Stomach (tissue), 9 donors: ENCODE data around the gene GNB1L. TPM values are rescaled to one million over a fixed set of nuclear protein-coding genes. Genes with fewer than 3 reads are reported as not detected.

Experiments
- DNase-seq, 2 donors: peaks; one replicate each; pipeline versions ENCODE4 v3.0.0 to v3.0.0-alpha.2; 2013 to 2019
- H3K27ac ChIP-seq, 5 donors: fragments of 200-600 bp in 4 of 5; sonication (generic) in 4 of 5; one replicate each; pipeline ENCODE4 v1.5.1; 2013 to 2019; ENCODE audit warnings: mild to moderate bottlenecking in 1 of 5, moderate library complexity in 1 of 5
- H3K27me3 ChIP-seq, 3 donors: fragments of 200-600 bp; sonication (generic); one replicate each; pipeline ENCODE4 v1.5.1; 2017 to 2019; ENCODE audit warnings: mixed run types in 1 of 3
- H3K36me3 ChIP-seq, 4 donors: fragments of 200-600 bp; sonication (generic); 1 replicate in 3 of 4; 2 replicates in 1 of 4; pipeline ENCODE4 v1.5.1; 2016 to 2019
- H3K4me1 ChIP-seq, 4 donors: fragments of 200-600 bp; sonication (generic); one replicate each; pipeline ENCODE4 v1.5.1; 2016 to 2019
- H3K4me3 ChIP-seq, 4 donors: fragments of 200-600 bp; sonication (generic) in 3 of 4; one replicate each; pipeline ENCODE4 v1.5.1; 2016 to 2019; ENCODE audit warnings: mild to moderate bottlenecking in 1 of 4
- H3K9me3 ChIP-seq, 4 donors: fragments of 200-600 bp; sonication (generic); one replicate each; pipeline ENCODE4 v1.5.1; 2016 to 2019
- CTCF ChIP-seq, 7 experiments: fragments of 450-650 bp in 4 of 7; fragments of 200-600 bp in 3 of 7; sonication (generic) in 3 of 7; IDR thresholded peaks; one replicate each; pipeline ENCODE4 v1.5.1; 2016 to 2019; ENCODE audit warnings: antibody characterized with exemption in 7 of 7, control low read depth in 2 of 7, mild to moderate bottlenecking in 1 of 7
- EP300 ChIP-seq: sonication (generic); formaldehyde crosslinking; IDR thresholded peaks from one replicate; pipeline ENCODE4 v1.6.1; 2017; ENCODE audit warnings: antibody characterized with exemption
- POLR2A ChIP-seq, 4 donors: fragments of 450-650 bp; IDR thresholded peaks; one replicate each; pipeline ENCODE4 v1.6.1; 2016; ENCODE audit warnings: antibody characterized with exemption in 4 of 4, control low read depth in 2 of 4, mild to moderate bottlenecking in 1 of 4, moderate library complexity in 1 of 4
- POLR2AphosphoS5 ChIP-seq, 3 donors: sonication (generic); formaldehyde crosslinking; IDR thresholded peaks; one replicate each; pipeline ENCODE4 v1.6.1; 2016; ENCODE audit warnings: antibody characterized with exemption in 3 of 3
- WGBS, 5 donors: extraction: QIAGEN DNeasy Blood & Tissue Kit in 3 of 5; methylation state at CpG; one replicate each; pipeline versions ENCODE4 v1.1.5 to v1.1.7; 2013 to 2018; 5-methylcytosine and 5-hydroxymethylcytosine counted together
- intact Hi-C: fragments of 100-400 bp; cut with DNase I; formaldehyde crosslinking; loops from one replicate; pipeline ENCODE4 v1.15.1; 2023; ENCODE audit warnings: low total_unique reads
- polyA plus RNA-seq, 3 donors: library from polyadenylated mRNA; stranded (reverse); fragments of 200-250 nt; gene quantifications; one replicate each; pipeline ENCODE4 v1.2.3, GENCODE V29; 2013
- total RNA-seq, 5 donors: library from RNA; depleted of rRNA; stranded (reverse); fragments of >200 nt; gene quantifications; one replicate each; pipeline versions ENCODE4 v1.1.0 to v1.2.3, GENCODE V29; 2014 to 2016
- donor health status: healthy with polysubstance abuse.
- donor health status: Bipolar disorder and iron deficiency.
- donor health status: healthy.

GNB1L gene
- total and polyA plus RNA-seq, 8 donors = 0.29 to 6.8 (median 3.1) TPM; not detected in 1

GRCh38 chr22:19775496-19776325, 79.0 kb downstream of the GNB1L start:
- TF ChIP-seq POLR2A (IDR thresholded peaks at IDR 0.05) (no peak), POLR2AphosphoS5 (IDR thresholded peaks at IDR 0.05) (no peak), EP300 (no peak), CTCF (IDR thresholded peaks at IDR 0.05) (no peak)
- Histone ChIP-seq H3K27me3 (peaks cover 0 to 84% (median 5%) of the 10 kb centered on the region in 3 donors), H3K4me3 (no peak overlapping the region), H3K27ac (no peak overlapping the region), H3K9me3 (no peaks in the 10 kb centered on the region), H3K4me1 (peaks cover 0 to 10% (median 8%) of the 10 kb centered on the region in 4 donors), H3K36me3 (no peaks in the 10 kb centered on the region)
- intact Hi-C loops = no loop called here
- 87 to 90% (median 89%) methylated on average over 15 to 24 of the region's 24 CpGs for WGBS, 5 donors
- DNase-seq = no peak

GRCh38 chr22:19774628-19775027, 80.0 kb downstream of the GNB1L start:
- WGBS, 5 donors = 89 to 97% (median 95%) methylated on average over 8 of the region's 8 CpGs
- H3K27me3 ChIP-seq = peaks cover 0 to 92% (median 14%) of the 10 kb centered on the region in 3 donors
- intact Hi-C loops = no loop called here
- H3K9me3 ChIP-seq = no peaks in the 10 kb centered on the region
- no peak for DNase-seq
- H3K4me1 ChIP-seq = peaks cover 0 to 10% (median 8%) of the 10 kb centered on the region in 4 donors
- H3K36me3 ChIP-seq = no peaks in the 10 kb centered on the region
- no peak overlapping the region for H3K27ac ChIP-seq
- H3K4me3 ChIP-seq = no peak overlapping the region
- TF ChIP-seq POLR2AphosphoS5 (IDR thresholded peaks at IDR 0.05) (no peak), CTCF (IDR thresholded peaks at IDR 0.05) (no peak), EP300 (no peak), POLR2A (IDR thresholded peaks at IDR 0.05) (no peak)

- Histone ChIP-seq H3K27ac (no peak overlapping the region), H3K4me3 (no peak overlapping the region), H3K36me3 (no peaks in the 10 kb centered on the region), H3K27me3 (peaks cover under 1 to 92% (median 25%) of the 10 kb centered on the region in 3 donors), H3K4me1 (peaks cover 0 to 10% (median 8%) of the 10 kb centered on the region in 4 donors), H3K9me3 (no peaks in the 10 kb centered on the region)
- 68 to 84% (median 79%) methylated on average over 6 to 9 of the region's 9 CpGs for WGBS, 5 donors
- TF ChIP-seq CTCF (IDR thresholded peaks at IDR 0.05) (no peak), POLR2A (IDR thresholded peaks at IDR 0.05) (no peak), POLR2AphosphoS5 (IDR thresholded peaks at IDR 0.05) (no peak), EP300 (no peak)
- intact Hi-C loops = no loop called here
- no peak for DNase-seq
Measured at GRCh38 chr22:19773470-19774040, 81.1 kb downstream of the GNB1L start.

GRCh38 chr22:19772673-19773469, 81.8 kb downstream of the GNB1L start:
- no peak for TF ChIP-seq CTCF (IDR thresholded peaks at IDR 0.05)
- TF ChIP-seq EP300 = no peak
- TF ChIP-seq POLR2AphosphoS5 (IDR thresholded peaks at IDR 0.05) = no peak
- TF ChIP-seq POLR2A (IDR thresholded peaks at IDR 0.05) = no peak
- Histone ChIP-seq H3K27me3 (peaks cover 7 to 92% (median 32%) of the 10 kb centered on the region in 3 donors), H3K36me3 (no peaks in the 10 kb centered on the region), H3K9me3 (no peaks in the 10 kb centered on the region), H3K27ac (no peak overlapping the region), H3K4me3 (peak overlapping the region in 1 of 4 donors; percentile 10), H3K4me1 (peaks cover 0 to 14% (median 12%) of the 10 kb centered on the region in 4 donors)
- 24 to 44% (median 37%) methylated on average over 23 to 25 of the region's 25 CpGs for WGBS, 5 donors
- intact Hi-C loops = no loop called here
- DNase-seq = peak; percentile 51 to 70
